ENCODE measurements around the gene DUSP9. TPM values are rescaled to one million over a fixed set of nuclear protein-coding genes. Genes with fewer than 3 reads are reported as not detected.
A peak's percentile ranks its signal among the peaks of the same experiment; 100 is the strongest.
"Not testable (repeated sequence)": the region's sequence is repeated elsewhere in the genome, so short reads cannot be mapped to it uniquely, and the experiment has no call there.

The DUSP9 gene
- total RNA-seq, 1 donor from 2014 or later = not detected

- no peak for TF ChIP-seq CTCF (IDR thresholded peaks at IDR 0.05; ENCODE audit: borderline replicate concordance)
- no peaks in the 10 kb centered on the region for H3K9me3 ChIP-seq (replicated peaks)
Measured at GRCh38 chrX:153694687-153695270, 47.8 kb downstream of the DUSP9 start.

GRCh38 chrX:153696100-153696499 lies 49.1 kb downstream of the DUSP9 start:
- Histone ChIP-seq H3K9me3 (replicated peaks) (no peaks in the 10 kb centered on the region), H3K27me3 (ENCODE audit: low read depth) (no peaks in the 10 kb centered on the region), H3K4me3 (no peak overlapping the region), H3K36me3 (no peaks in the 10 kb centered on the region), H3K27ac (replicated peaks) (no peak overlapping the region), H3K4me1 (peaks cover 40% of the 10 kb centered on the region)
- intact Hi-C loops (cut with micrococcal nuclease) = no loop called here
- no peak for TF ChIP-seq CTCF (IDR thresholded peaks at IDR 0.05; ENCODE audit: borderline replicate concordance)
- DNase-seq = no peak

More at GRCh38 chrX:153694687-153695270, 47.8 kb downstream of the DUSP9 start:
- no peaks in the 10 kb centered on the region for H3K36me3 ChIP-seq
- no peak for DNase-seq
- peak overlapping the region; percentile 23 for H3K27ac ChIP-seq (replicated peaks)
- intact Hi-C loops (cut with micrococcal nuclease) = no loop called here
- no peak overlapping the region for H3K4me3 ChIP-seq
- peaks cover 35% of the 10 kb centered on the region for H3K4me1 ChIP-seq
- H3K27me3 ChIP-seq (ENCODE audit: low read depth) = no peaks in the 10 kb centered on the region

GRCh38 chrX:153696538-153696937 lies 49.5 kb downstream of the DUSP9 start:
- H3K4me3 ChIP-seq; DNase-seq; H3K27me3 ChIP-seq (ENCODE audit: low read depth); H3K36me3 ChIP-seq; H3K9me3 ChIP-seq (replicated peaks); intact Hi-C loops (cut with micrococcal nuclease): not testable (repeated sequence)
- H3K4me1 ChIP-seq = peaks cover 38% of the 10 kb centered on the region
- peak overlapping the region; percentile 19 for H3K27ac ChIP-seq (replicated peaks)

- DNase-seq; intact Hi-C loops (cut with micrococcal nuclease); H3K27me3 ChIP-seq (ENCODE audit: low read depth); H3K4me3 ChIP-seq; H3K36me3 ChIP-seq; H3K9me3 ChIP-seq (replicated peaks): not testable (repeated sequence)
- H3K27ac ChIP-seq (replicated peaks) = peak overlapping the region; percentile 86
- peaks cover 36% of the 10 kb centered on the region for H3K4me1 ChIP-seq
Measured at GRCh38 chrX:153696986-153697722, 50.2 kb downstream of the DUSP9 start.

GRCh38 chrX:153697924-153698865 lies 51.2 kb downstream of the DUSP9 start:
- no peak for TF ChIP-seq CTCF (IDR thresholded peaks at IDR 0.05; ENCODE audit: borderline replicate concordance)
- H3K36me3 ChIP-seq = no peaks in the 10 kb centered on the region
- no peak overlapping the region for H3K4me3 ChIP-seq
- no peaks in the 10 kb centered on the region for H3K27me3 ChIP-seq (ENCODE audit: low read depth)
- peak overlapping the region; percentile 86 for H3K27ac ChIP-seq (replicated peaks)
- no peaks in the 10 kb centered on the region for H3K9me3 ChIP-seq (replicated peaks)
- intact Hi-C loops (cut with micrococcal nuclease) = no loop called here
- no peak for DNase-seq
- peaks cover 37% of the 10 kb centered on the region for H3K4me1 ChIP-seq

GRCh38 chrX:153699210-153699783 lies 52.3 kb downstream of the DUSP9 start:
- DNase-seq; H3K9me3 ChIP-seq (replicated peaks); intact Hi-C loops (cut with micrococcal nuclease); H3K36me3 ChIP-seq; H3K4me3 ChIP-seq; H3K27me3 ChIP-seq (ENCODE audit: low read depth): not testable (repeated sequence)
- Histone ChIP-seq H3K27ac (replicated peaks) (peak overlapping the region; percentile 86), H3K4me1 (peaks cover 48% of the 10 kb centered on the region)

- intact Hi-C loops (cut with micrococcal nuclease) = not testable (repeated sequence)
Measured at GRCh38 chrX:153699784-153700371, 52.9 kb downstream of the DUSP9 start.

More at GRCh38 chrX:153699784-153700371, 52.9 kb downstream of the DUSP9 start:
- H3K36me3 ChIP-seq; H3K27me3 ChIP-seq (ENCODE audit: low read depth); H3K9me3 ChIP-seq (replicated peaks); H3K4me3 ChIP-seq: not testable (repeated sequence)
- Histone ChIP-seq H3K27ac (replicated peaks) (peak overlapping the region; percentile 86), H3K4me1 (peaks cover 49% of the 10 kb centered on the region)
- peak; percentile 52 for DNase-seq
